ENCODE results near the gene CGAS. TPM values are rescaled to one million over a fixed set of nuclear protein-coding genes. Genes with fewer than 3 reads are reported as not detected.
"Not testable (repeated sequence)": the region's sequence is repeated elsewhere in the genome, so short reads cannot be mapped to it uniquely, and the experiment has no call there.

Gene CGAS
- total and polyA plus RNA-seq, 2 experiments from 2014 or later = 8.3 to 12.7 TPM

DNA sequence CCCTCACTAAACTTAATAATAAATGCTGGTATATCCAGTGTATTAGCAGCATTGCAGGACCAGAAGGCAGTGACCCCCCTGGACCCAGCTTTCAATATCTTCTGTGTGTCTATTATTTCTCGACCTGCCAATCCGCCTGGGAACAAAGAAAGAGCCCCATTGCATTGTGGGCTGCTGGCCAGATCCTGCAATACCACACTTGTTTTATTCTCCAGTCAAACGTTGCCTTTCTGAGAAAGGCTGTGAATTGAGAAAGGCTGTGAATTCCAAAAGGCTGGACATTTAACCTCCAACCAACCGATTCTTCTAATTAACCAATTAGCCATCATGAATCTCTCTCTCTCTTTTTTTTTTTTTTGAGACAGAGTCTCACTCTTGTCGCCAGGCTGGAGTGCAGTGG, 8.0 kb upstream of the CGAS start (continued):
- TF ChIP-seq, protein P1, sequence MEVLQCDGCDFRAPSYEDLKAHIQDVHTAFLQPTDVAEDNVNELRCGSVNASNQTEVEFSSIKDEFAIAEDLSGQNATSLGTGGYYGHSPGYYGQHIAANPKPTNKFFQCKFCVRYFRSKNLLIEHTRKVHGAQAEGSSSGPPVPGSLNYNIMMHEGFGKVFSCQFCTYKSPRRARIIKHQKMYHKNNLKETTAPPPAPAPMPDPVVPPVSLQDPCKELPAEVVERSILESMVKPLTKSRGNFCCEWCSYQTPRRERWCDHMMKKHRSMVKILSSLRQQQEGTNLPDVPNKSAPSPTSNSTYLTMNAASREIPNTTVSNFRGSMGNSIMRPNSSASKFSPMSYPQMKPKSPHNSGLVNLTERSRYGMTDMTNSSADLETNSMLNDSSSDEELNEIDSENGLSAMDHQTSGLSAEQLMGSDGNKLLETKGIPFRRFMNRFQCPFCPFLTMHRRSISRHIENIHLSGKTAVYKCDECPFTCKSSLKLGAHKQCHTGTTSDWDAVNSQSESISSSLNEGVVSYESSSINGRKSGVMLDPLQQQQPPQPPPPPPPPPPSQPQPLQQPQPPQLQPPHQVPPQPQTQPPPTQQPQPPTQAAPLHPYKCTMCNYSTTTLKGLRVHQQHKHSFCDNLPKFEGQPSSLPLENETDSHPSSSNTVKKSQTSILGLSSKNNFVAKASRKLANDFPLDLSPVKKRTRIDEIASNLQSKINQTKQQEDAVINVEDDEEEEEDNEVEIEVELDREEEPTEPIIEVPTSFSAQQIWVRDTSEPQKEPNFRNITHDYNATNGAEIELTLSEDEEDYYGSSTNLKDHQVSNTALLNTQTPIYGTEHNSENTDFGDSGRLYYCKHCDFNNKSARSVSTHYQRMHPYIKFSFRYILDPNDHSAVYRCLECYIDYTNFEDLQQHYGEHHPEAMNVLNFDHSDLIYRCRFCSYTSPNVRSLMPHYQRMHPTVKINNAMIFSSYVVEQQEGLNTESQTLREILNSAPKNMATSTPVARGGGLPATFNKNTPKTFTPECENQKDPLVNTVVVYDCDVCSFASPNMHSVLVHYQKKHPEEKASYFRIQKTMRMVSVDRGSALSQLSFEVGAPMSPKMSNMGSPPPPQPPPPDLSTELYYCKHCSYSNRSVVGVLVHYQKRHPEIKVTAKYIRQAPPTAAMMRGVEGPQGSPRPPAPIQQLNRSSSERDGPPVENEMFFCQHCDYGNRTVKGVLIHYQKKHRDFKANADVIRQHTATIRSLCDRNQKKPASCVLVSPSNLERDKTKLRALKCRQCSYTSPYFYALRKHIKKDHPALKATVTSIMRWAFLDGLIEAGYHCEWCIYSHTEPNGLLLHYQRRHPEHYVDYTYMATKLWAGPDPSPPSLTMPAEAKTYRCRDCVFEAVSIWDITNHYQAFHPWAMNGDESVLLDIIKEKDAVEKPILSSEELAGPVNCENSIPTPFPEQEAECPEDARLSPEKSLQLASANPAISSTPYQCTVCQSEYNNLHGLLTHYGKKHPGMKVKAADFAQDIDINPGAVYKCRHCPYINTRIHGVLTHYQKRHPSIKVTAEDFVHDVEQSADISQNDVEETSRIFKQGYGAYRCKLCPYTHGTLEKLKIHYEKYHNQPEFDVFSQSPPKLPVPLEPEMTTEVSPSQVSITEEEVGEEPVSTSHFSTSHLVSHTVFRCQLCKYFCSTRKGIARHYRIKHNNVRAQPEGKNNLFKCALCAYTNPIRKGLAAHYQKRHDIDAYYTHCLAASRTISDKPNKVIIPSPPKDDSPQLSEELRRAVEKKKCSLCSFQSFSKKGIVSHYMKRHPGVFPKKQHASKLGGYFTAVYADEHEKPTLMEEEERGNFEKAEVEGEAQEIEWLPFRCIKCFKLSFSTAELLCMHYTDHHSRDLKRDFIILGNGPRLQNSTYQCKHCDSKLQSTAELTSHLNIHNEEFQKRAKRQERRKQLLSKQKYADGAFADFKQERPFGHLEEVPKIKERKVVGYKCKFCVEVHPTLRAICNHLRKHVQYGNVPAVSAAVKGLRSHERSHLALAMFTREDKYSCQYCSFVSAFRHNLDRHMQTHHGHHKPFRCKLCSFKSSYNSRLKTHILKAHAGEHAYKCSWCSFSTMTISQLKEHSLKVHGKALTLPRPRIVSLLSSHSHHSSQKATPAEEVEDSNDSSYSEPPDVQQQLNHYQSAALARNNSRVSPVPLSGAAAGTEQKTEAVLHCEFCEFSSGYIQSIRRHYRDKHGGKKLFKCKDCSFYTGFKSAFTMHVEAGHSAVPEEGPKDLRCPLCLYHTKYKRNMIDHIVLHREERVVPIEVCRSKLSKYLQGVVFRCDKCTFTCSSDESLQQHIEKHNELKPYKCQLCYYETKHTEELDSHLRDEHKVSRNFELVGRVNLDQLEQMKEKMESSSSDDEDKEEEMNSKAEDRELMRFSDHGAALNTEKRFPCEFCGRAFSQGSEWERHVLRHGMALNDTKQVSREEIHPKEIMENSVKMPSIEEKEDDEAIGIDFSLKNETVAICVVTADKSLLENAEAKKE (CRISPR knock-in tag; IDR thresholded peaks at IDR 0.05) = no peak
- TF ChIP-seq STAT1 (IDR thresholded peaks at IDR 0.05; ENCODE audit: unreplicated experiment) (no peak), EZH2phosphoT487 (IDR thresholded peaks at IDR 0.05; ENCODE audit: unreplicated experiment) (no peak)

DNA sequence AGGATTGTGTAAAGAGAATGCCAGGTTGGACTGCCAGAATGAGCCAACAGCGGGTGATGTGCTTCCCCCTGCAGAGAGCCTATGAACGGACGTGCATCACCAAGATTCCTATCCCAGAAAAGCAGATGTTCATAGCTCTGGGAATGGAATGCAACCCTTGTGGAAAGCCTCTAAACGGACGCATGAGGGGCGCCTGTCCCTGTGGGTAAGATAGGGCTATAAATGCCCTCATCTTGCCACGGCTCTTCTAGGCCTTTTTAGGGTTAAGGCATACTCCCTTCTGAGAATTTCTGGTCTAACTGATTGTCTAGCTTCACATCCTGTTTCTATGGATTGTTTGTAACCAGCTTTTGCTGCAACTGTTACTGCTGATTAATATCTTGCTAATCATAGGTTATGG, 7.4 kb upstream of the CGAS start:
- not testable (repeated sequence) for H3K27ac Mint-ChIP-seq; H3F3A ChIP-seq (replicated peaks; ENCODE audit: low read depth); H3K27me3 ChIP-seq (ENCODE audit: insufficient read depth); H3K4me2 ChIP-seq; ATAC-seq; H3K4me3 Mint-ChIP-seq; H3K27ac ChIP-seq (ENCODE audit: low read depth); DNase-seq (ENCODE audit: low spot score); H3K4me3 ChIP-seq; H2AFZ ChIP-seq; H3K36me3 ChIP-seq (ENCODE audit: insufficient read depth); H3K4me1 ChIP-seq (ENCODE audit: insufficient read depth); H3K27me3 Mint-ChIP-seq (ENCODE audit: insufficient read depth, low read depth, poor library complexity); H3K9me3 Mint-ChIP-seq; H3K9me2 ChIP-seq (ENCODE audit: insufficient read depth); H4K20me1 ChIP-seq (replicated peaks; ENCODE audit: insufficient read depth); H3K4me1 Mint-ChIP-seq
- H3K79me2 ChIP-seq (replicated peaks; ENCODE audit: insufficient read depth) = peaks cover 27% of the 10 kb centered on the region
- H3K36me3 Mint-ChIP-seq (ENCODE audit: low read depth) = peaks cover 10% of the 10 kb centered on the region

DNA sequence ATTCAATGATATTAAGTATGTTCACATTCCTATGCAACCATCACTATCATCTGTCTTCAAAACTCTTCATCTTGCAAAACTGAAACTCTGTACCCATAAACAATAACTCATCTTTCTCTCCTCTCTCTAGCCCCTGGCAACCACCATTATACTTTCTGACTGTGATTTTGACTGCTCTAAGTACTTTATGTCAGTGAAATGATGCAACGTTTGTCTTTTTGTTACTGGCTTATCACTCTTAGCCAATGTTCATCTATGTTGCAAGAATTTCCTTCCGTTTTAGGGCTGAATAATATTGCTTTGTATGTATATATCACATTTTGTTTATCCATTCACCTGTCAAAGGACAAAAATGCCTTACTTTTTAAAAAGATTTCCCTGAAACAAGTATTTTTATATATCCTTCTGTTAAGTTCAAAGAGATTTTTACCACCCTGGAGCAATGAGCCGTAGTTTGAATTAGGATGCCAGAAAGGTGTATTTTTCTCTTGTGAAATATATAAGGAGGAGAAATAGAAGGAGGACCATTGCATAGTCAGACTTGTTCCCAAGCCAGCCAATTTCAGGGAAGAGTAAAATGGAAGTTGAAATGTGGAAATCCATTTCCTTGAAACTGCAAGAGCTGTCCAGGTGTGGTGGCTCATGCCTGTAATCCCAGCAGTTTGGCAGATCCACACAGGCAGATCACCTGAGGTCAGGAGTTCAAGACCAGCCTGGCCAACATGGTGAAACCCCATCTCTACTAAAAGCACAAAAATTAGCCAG, 4.0 kb upstream of the CGAS start:
- Histone ChIP-seq H3K36me3 (ENCODE audit: insufficient read depth) (no peaks in the 10 kb centered on the region), H4K20me1 (replicated peaks; ENCODE audit: insufficient read depth) (no peaks in the 10 kb centered on the region), H3K4me2 (no peak overlapping the region), H3F3A (replicated peaks; ENCODE audit: low read depth) (peaks cover 4% of the 10 kb centered on the region; the same call in 1 of the 2 replicates), H3K27ac (ENCODE audit: low read depth) (no peak overlapping the region), H3K4me1 (ENCODE audit: insufficient read depth) (no peaks in the 10 kb centered on the region), H3K79me2 (replicated peaks; ENCODE audit: insufficient read depth) (peaks cover 4% of the 10 kb centered on the region), H3K27me3 (ENCODE audit: insufficient read depth) (peaks cover 22% of the 10 kb centered on the region), H3K9me2 (ENCODE audit: insufficient read depth) (no peaks in the 10 kb centered on the region), H2AFZ (no peak overlapping the region), H3K4me3 (no peak overlapping the region)
- H3K4me3 Mint-ChIP-seq = no peak overlapping the region
- no peak overlapping the region for H3K27ac Mint-ChIP-seq
- peaks cover 1% of the 10 kb centered on the region; the same call in 1 of the 3 replicates for H3K9me3 Mint-ChIP-seq
- peaks cover 14% of the 10 kb centered on the region for H3K27me3 Mint-ChIP-seq (ENCODE audit: insufficient read depth, low read depth, poor library complexity)
- TF ChIP-seq ZNF331 (CRISPR knock-in tag; IDR thresholded peaks at IDR 0.05; ENCODE audit: low read depth) (no peak), EZH2 (IDR thresholded peaks at IDR 0.05; ENCODE audit: low read depth, unreplicated experiment) (no peak)
- no peaks in the 10 kb centered on the region for H3K36me3 Mint-ChIP-seq (ENCODE audit: low read depth)
- no peak for DNase-seq (ENCODE audit: low spot score)
- no peak for ATAC-seq
- H3K4me1 Mint-ChIP-seq = no peaks in the 10 kb centered on the region

All from GM23338 (cell line).